GM10266 (cell line): ENCODE measurements around the gene SAMD5.
"Not testable (repeated sequence)": the region's sequence is repeated elsewhere in the genome, so short reads cannot be mapped to it uniquely, and the experiment has no call there.

ENCODE experiments used
- DNase-seq: peaks from one replicate; pipeline ENCODE4 v3.0.0; 2012; ENCODE audit errors: extremely low spot score
- TF ChIP-seq, protein P1 (sequence below): IDR thresholded peaks from 2 replicates; pipeline ENCODE4 v1.5.1; 2012; ENCODE audit warnings: mild to moderate bottlenecking, low read depth; ENCODE audit not compliant: control insufficient read depth, insufficient read depth; ENCODE audit errors: missing control alignments

Gene SAMD5

DNA sequence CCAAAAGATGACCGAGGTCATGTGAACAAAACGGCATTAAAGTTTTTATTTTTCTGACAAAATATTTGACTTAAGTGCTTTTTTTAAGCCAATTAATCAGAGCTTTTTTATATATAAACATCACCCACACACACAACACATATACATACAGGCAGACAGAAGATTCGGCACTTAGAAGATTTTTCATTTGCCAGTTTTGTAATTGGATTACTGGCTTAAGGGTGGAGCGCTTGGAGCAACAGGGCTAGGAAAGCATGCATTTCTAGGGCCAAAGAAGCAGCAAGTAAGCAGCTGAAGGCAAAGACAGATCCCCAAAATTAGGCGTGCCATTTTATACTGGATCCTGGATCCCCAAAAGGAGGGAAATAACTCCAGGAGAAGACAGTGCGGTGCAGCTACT lies 30.3 kb downstream of the SAMD5 start:
- TF ChIP-seq, protein P1, sequence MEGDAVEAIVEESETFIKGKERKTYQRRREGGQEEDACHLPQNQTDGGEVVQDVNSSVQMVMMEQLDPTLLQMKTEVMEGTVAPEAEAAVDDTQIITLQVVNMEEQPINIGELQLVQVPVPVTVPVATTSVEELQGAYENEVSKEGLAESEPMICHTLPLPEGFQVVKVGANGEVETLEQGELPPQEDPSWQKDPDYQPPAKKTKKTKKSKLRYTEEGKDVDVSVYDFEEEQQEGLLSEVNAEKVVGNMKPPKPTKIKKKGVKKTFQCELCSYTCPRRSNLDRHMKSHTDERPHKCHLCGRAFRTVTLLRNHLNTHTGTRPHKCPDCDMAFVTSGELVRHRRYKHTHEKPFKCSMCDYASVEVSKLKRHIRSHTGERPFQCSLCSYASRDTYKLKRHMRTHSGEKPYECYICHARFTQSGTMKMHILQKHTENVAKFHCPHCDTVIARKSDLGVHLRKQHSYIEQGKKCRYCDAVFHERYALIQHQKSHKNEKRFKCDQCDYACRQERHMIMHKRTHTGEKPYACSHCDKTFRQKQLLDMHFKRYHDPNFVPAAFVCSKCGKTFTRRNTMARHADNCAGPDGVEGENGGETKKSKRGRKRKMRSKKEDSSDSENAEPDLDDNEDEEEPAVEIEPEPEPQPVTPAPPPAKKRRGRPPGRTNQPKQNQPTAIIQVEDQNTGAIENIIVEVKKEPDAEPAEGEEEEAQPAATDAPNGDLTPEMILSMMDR = no peak
- no peak for DNase-seq

GRCh38 chr6:147540075-147540474 lies 31.6 kb downstream of the SAMD5 start:
- TF ChIP-seq, protein P1 = no peak

DNA sequence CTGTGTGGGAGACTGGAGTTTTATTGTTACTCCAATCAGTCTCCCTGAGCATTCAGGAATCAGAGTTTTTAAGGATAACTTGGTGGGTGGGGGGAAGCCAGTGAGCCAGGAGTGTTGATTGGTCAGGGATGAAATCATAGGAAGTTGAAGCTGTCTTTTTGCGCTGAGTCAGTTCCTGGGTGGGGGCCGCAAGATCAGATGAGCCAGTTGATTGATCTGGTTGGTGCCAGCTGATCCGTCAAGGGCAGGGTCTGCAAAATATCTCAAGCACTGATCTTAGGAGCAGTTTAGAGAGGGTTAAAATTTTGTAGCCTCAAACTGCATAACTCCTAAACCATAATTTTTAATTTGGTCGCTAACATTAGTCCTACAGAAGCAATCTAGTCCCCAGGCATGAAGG lies 33.9 kb downstream of the SAMD5 start:
- not testable (repeated sequence) for DNase-seq

More at GRCh38 chr6:147540075-147540474, 31.6 kb downstream of the SAMD5 start:
- DNase-seq = no peak

DNA sequence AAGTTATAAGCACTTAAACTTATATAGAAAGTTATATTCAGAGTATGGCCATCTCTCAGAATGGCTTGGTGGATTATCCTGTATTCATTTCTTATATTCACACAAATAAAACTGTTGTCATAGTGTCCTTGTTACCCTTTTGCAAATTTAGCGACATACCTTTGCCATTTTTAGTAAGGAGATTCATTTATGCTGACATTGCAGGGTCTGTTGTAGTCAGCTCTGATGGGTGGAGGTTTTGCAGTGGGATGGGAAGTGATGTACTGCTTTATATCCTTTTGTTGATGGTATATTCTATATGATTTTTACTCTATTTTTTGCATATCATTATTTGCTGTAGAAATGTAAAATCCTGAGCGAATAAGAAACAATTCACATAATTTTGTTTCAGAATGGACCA lies 35.9 kb downstream of the SAMD5 start:
- TF ChIP-seq, protein P1 = no peak
- no peak for DNase-seq

DNA sequence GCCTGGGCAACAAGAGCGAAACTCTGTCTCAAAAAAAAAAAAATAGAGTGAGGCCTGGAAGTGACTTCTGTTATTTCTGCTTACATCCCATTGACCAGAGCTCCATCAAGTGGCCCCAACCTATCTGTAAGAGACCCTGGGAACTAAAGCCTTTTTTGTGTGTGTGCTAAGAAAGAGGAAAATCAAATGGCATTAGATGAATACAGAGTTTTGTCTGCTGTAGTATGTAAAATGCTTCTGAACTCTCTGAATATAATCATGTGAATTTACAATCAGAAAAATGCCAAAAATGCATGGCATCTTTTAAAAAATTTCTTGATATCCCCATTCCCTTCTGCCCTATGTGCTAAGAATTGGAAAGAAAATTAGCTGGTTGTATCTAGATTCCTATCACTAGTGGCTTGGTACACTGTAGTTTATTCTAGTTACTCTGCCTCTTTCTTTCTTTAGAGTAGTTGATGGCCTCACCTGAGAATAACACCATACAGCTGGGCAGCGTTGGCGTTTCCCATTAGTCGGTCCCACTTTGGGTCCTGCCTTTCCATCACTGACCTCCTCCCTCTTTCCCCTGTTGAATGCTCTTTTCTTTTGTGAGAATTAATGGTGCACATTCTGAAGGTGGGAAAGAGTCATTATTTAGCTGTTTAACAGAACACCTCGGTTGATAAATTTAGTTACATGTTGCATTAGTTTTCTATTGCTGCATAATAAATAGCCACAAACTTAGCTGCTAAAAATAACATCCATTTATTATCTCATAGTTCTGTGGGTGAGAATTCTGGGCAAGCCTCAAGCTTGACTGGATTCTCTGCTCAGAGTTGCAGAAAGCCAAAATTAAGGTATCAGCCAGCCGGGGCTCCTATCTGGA lies 38.2 kb downstream of the SAMD5 start:
- TF ChIP-seq, protein P1 = no peak
- no peak for DNase-seq

- TF ChIP-seq, protein P1 = no peak
- DNase-seq = no peak
Measured at GRCh38 chr6:147547369-147547902, 38.9 kb downstream of the SAMD5 start.

DNA sequence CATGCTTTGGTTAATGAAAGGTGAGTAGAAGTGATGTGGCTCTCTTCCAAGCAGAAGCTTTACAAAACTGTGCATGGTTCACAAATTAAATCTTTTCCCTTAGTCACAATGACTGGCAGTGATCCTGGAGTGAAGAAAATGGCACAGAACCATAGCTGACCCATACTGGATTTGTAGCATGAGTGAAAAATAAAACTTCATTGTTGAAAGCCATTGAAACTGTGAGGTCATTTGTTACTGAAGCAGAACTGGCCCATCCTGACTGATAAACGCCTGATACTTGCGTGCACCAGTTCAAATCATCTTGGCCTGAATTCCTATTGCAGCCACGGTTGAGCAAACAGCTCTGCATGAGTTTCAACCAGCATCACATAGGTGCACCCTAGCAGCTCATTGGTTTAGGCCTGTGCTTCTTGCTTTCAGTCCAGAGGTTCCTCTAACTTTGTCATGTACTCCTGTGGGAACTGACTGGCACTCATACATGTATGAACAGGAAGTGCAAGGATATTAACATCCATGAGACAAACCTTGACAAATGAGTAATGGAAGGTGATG lies 40.5 kb downstream of the SAMD5 start:
- TF ChIP-seq, protein P1 = no peak
- no peak for DNase-seq
